Endothelial cell of umbilical vein (primary cell): ENCODE results near the gene CLDN1. TPM values are rescaled to one million over a fixed set of nuclear protein-coding genes. Genes with fewer than 3 reads are reported as not detected.

ENCODE experiments used
- BruUV-seq: library from RNA; stranded (reverse); fragments of 400-500 nt; replicated peaks from 2 replicates; lab custom pipeline; 2021; lab: Mats Ljungman, UMichigan
- CTCF ChIA-PET: fragments of 300-600, 350-600 bp; sonication (Branson Sonifier 250); formaldehyde crosslinking; loops from one replicate; lab custom pipeline; 2021; ENCODE audit warnings: antibody characterized with exemption, inconsistent platforms; lab: Charles Lee
- POLR2A ChIA-PET: fragments of 300-600, 350-600 bp; sonication (Branson Sonifier 250); formaldehyde crosslinking; loops from one replicate; lab custom pipeline; 2021; ENCODE audit warnings: antibody characterized with exemption, inconsistent platforms; lab: Charles Lee
- DNase-seq: peaks from one replicate; pipeline ENCODE4 v3.0.0-alpha.2; 2011; ENCODE audit warnings: low read depth, low spot score
- FAIRE-seq: peaks from 2 replicates; lab custom pipeline; 2011; peaks lifted over from hg19 to GRCh38; lab: Jason Lieb, UNC
- H2AFZ ChIP-seq: 2 replicates; pipeline ENCODE4 v1.6.0; 2012; ENCODE audit warnings: low read depth, low read length, control low read depth, inconsistent platforms
- H3K27ac ChIP-seq: 2 replicates; pipeline ENCODE4 v1.5.1; 2011; ENCODE audit warnings: low read depth, mild to moderate bottlenecking, control low read depth, low read length, moderate library complexity; ENCODE audit not compliant: insufficient read depth
- H3K27me3 ChIP-seq, 2 experiments: 2 replicates each; pipeline versions ENCODE4 v1.6.0 to v1.6.1; 2011; ENCODE audit warnings: low read length in 2 of 2, mixed read lengths in 1 of 2; ENCODE audit not compliant: control insufficient read depth in 2 of 2, insufficient read depth in 2 of 2
- H3K36me3 ChIP-seq, 2 experiments: 2 replicates in 1 of 2; 3 replicates in 1 of 2; pipeline ENCODE4 v1.5.1; 2011; ENCODE audit warnings: low read length in 2 of 2, mild to moderate bottlenecking in 1 of 2, moderate library complexity in 1 of 2; ENCODE audit not compliant: control insufficient read depth in 2 of 2, insufficient read depth in 2 of 2; ENCODE audit errors: extremely low read depth in 1 of 2
- H3K4me1 ChIP-seq: 3 replicates; pipeline ENCODE4 v1.5.1; 2011; ENCODE audit warnings: mild to moderate bottlenecking, low read length; ENCODE audit not compliant: control insufficient read depth, insufficient read depth; ENCODE audit errors: extremely low read depth
- H3K4me2 ChIP-seq: 2 replicates; pipeline ENCODE4 v1.6.1; 2011; ENCODE audit warnings: low read length, control low read depth, mixed read lengths; ENCODE audit not compliant: insufficient read depth
- H3K4me3 ChIP-seq, 3 experiments: fragments of 200-600 bp in 1 of 3; sonication (generic), shearing (Covaris generic) in 1 of 3; replicated peaks in 1 of 3; 2 replicates each; pipeline ENCODE4 v1.5.1; 2011 to 2016; ENCODE audit warnings: control low read depth in 3 of 3, low read length in 3 of 3, mild to moderate bottlenecking in 2 of 3, inconsistent platforms in 1 of 3, low read depth in 1 of 3, moderate library complexity in 1 of 3; ENCODE audit not compliant: insufficient read depth in 1 of 3
- H3K79me2 ChIP-seq: 2 replicates; pipeline ENCODE4 v1.6.0; 2012; ENCODE audit warnings: low read length, inconsistent platforms; ENCODE audit not compliant: control insufficient read depth, insufficient read depth
- H3K9ac ChIP-seq: replicated peaks from 2 replicates; pipeline ENCODE3; 2011; ENCODE audit warnings: low read length, control low read depth; ENCODE audit not compliant: insufficient read depth; ENCODE audit errors: extremely low read depth
- H3K9me1 ChIP-seq: replicated peaks from 3 replicates; pipeline ENCODE4 v1.6.0; 2011; ENCODE audit warnings: mild to moderate bottlenecking, low read length; ENCODE audit not compliant: control insufficient read depth, insufficient read depth; ENCODE audit errors: extremely low read depth
- H3K9me3 ChIP-seq: replicated peaks from 2 replicates; pipeline ENCODE4 v1.5.1; 2012; ENCODE audit warnings: low read length, inconsistent platforms; ENCODE audit not compliant: control insufficient read depth, insufficient read depth
- H4K20me1 ChIP-seq: replicated peaks from 2 replicates; pipeline ENCODE3; 2011; ENCODE audit warnings: mild to moderate bottlenecking, low read length; ENCODE audit not compliant: control insufficient read depth, insufficient read depth; ENCODE audit errors: extremely low read depth
- CTCF ChIP-seq, 2 donors: IDR thresholded peaks; 1 replicate in 1 of 2; 2 replicates in 1 of 2; pipeline ENCODE4 v1.5.1; 2011; ENCODE audit warnings: low read length in 2 of 2, mild to moderate bottlenecking in 2 of 2, moderate library complexity in 2 of 2, control low read depth in 1 of 2, inconsistent platforms in 1 of 2, low read depth in 1 of 2; ENCODE audit not compliant: insufficient read depth in 1 of 2; ENCODE audit errors: extremely low read depth in 1 of 2
- EZH2 ChIP-seq: IDR thresholded peaks from 2 replicates; pipeline ENCODE4 v1.6.1; 2012; ENCODE audit warnings: borderline replicate concordance, low read depth, mild to moderate bottlenecking, moderate library complexity, low read length, inconsistent platforms; ENCODE audit not compliant: severe bottlenecking
- FOS ChIP-seq: IDR thresholded peaks from 2 replicates; pipeline ENCODE4 v1.6.1; 2011; ENCODE audit warnings: mild to moderate bottlenecking, low read length, moderate library complexity, borderline replicate concordance; ENCODE audit not compliant: insufficient read depth
- GATA2 ChIP-seq: IDR thresholded peaks from 2 replicates; pipeline ENCODE4 v1.7.0; 2011; ENCODE audit warnings: low read depth, mild to moderate bottlenecking, moderate library complexity, mixed read lengths, low read length; ENCODE audit not compliant: insufficient read length, insufficient read depth
- JUN ChIP-seq: IDR thresholded peaks from 2 replicates; pipeline ENCODE4 v1.6.1; 2011; ENCODE audit warnings: borderline replicate concordance, low read depth; ENCODE audit not compliant: insufficient read length, insufficient read depth
- MAX ChIP-seq: IDR thresholded peaks from 2 replicates; pipeline ENCODE4 v1.6.1; 2011; ENCODE audit not compliant: insufficient read depth, insufficient read length
- MYC ChIP-seq: IDR thresholded peaks from one replicate; pipeline ENCODE4 v1.6.1; 2011; ENCODE audit warnings: mild to moderate bottlenecking, low read depth, low read length
- POLR2A ChIP-seq: IDR thresholded peaks from 2 replicates; pipeline ENCODE4 v1.6.1; 2012; ENCODE audit warnings: low read depth, mild to moderate bottlenecking, control low read depth, low read length
- POLR2AphosphoS5 ChIP-seq: IDR thresholded peaks from 2 replicates; pipeline ENCODE4 v1.6.1; 2012; ENCODE audit warnings: low read depth, mild to moderate bottlenecking, control low read depth, low read length, moderate library complexity; ENCODE audit not compliant: insufficient read depth
- dilution Hi-C: fragments of 300-500 bp; cut with MboI; formaldehyde crosslinking; loops from one replicate; pipeline ENCODE4 v1.15.0; 2019; ENCODE audit warnings: low sequenced_read_pairs; ENCODE audit not compliant: extremely low pct_ligation_motif_present
- intact Hi-C: fragments of 100-400 bp; cut with micrococcal nuclease; formaldehyde crosslinking; loops from one replicate; pipeline ENCODE4 v1.10.0; 2022
- polyA plus RNA-seq, 4 experiments: library from polyadenylated mRNA; depleted of rRNA in 3 of 4; stranded (reverse) in 3 of 4; unstranded in 1 of 4; fragments of >200 nt; gene quantifications; 2 replicates each; pipeline versions ENCODE4 v1.2.1 to v1.2.3, GENCODE V29; 2011 to 2012; ENCODE audit warnings: missing spikeins in 1 of 4
- total RNA-seq: library from RNA; stranded (reverse); gene quantifications from 2 replicates; pipeline ENCODE4 v1.2.3, GENCODE V29; 2021

CLDN1 gene
- total and polyA plus RNA-seq, 2 donors (not counting 3 experiments of a cell fraction or from before 2014, with no cell fraction given) = 0.27 to 0.32 TPM

GRCh38 chr3:190301591-190301990, 20.7 kb downstream of the CLDN1 start:
- intact Hi-C loops (loop anchor here (5.0 kb wide), 1 partner anchor 69 kb away; no protein-coding TSS in a partner anchor), dilution Hi-C loops (loop anchor here (25.0 kb wide), 1 partner anchor 339 kb away; no protein-coding TSS in a partner anchor)
- H4K20me1 ChIP-seq = no peaks in the 10 kb centered on the region
- no peaks in the 10 kb centered on the region for H3K79me2 ChIP-seq
- H3K9me3 ChIP-seq = no peaks in the 10 kb centered on the region
- BruUV-seq = no TSS peak
- no peak overlapping the region for H2AFZ ChIP-seq
- no peaks in the 10 kb centered on the region for H3K9me1 ChIP-seq
- DNase-seq (peak; percentile 24), FAIRE-seq (peak; percentile 67)
- H3K27ac ChIP-seq = no peak overlapping the region
- H3K4me2 ChIP-seq = peak overlapping the region; percentile 20
- H3K27me3 ChIP-seq = no peaks in the 10 kb centered on the region
- CTCF ChIA-PET = interaction anchor here (1.1 to 4.5 kb wide), 3 partner anchors 20 to 340 kb away, joined by 4 to 28 read pairs (median 14); partner anchors contain the start of gene CLDN1
- no peak overlapping the region for H3K4me3 ChIP-seq
- POLR2A ChIA-PET = no interaction called here
- no peak overlapping the region for H3K9ac ChIP-seq
- TF ChIP-seq POLR2AphosphoS5 (no peak), MYC (no peak), FOS (peak; percentile 28), GATA2 (peak; percentile 43)
- H3K36me3 ChIP-seq = no peaks in the 10 kb centered on the region
- H3K4me1 ChIP-seq = peaks cover 8% of the 10 kb centered on the region

GRCh38 chr3:190299969-190300368, 22.3 kb downstream of the CLDN1 start:
- peaks cover 8% of the 10 kb centered on the region for H3K4me1 ChIP-seq
- FAIRE-seq = no peak

More at GRCh38 chr3:190299969-190300368, 22.3 kb downstream of the CLDN1 start:
- TF ChIP-seq MYC (no peak), MAX (no peak), POLR2AphosphoS5 (no peak), POLR2A (no peak), EZH2 (no peak), JUN (no peak), FOS (no peak), GATA2 (no peak), CTCF (IDR thresholded peaks at IDR 0.05; ENCODE audit: extremely low read depth in 1 of 2, insufficient read depth in 1 of 2, low read depth in 1 of 2, low read length in 2 of 2) (no peak)
- POLR2A ChIA-PET = no interaction called here
- Histone ChIP-seq H3K79me2 (no peaks in the 10 kb centered on the region), H3K4me2 (no peak overlapping the region), H3K9me3 (no peaks in the 10 kb centered on the region), H2AFZ (no peak overlapping the region), H3K27ac (no peak overlapping the region), H3K27me3 (no peaks in the 10 kb centered on the region), H4K20me1 (no peaks in the 10 kb centered on the region), H3K36me3 (no peaks in the 10 kb centered on the region), H3K9ac (no peak overlapping the region), H3K9me1 (no peaks in the 10 kb centered on the region), H3K4me3 (no peak overlapping the region)
- no peak for DNase-seq
- intact Hi-C loops = loop anchor here (5.0 kb wide), 1 partner anchor 68 kb away; no protein-coding TSS in a partner anchor
- dilution Hi-C loops = loop anchor here (25.0 kb wide), 1 partner anchor 338 kb away; no protein-coding TSS in a partner anchor
- no TSS peak for BruUV-seq
- CTCF ChIA-PET = interaction anchor here (1.0 kb wide), 1 partner anchor 21 kb away, joined by 3 read pairs; no protein-coding TSS in a partner anchor
